Stimulated activated CD4-positive, alpha-beta T cell treated with anti-CD3 and anti-CD28 coated beads, Interleukin-2, amount 100 ng/mL, for 24 hours (primary cell): ENCODE results near the gene RAD51D.
"Not testable (repeated sequence)": the region's sequence is repeated elsewhere in the genome, so short reads cannot be mapped to it uniquely, and the experiment has no call there.

Experiments used
- DNase-seq, 2 donors: peaks; one replicate each; pipeline ENCODE4 v3.0.0-alpha.2; 2020

The RAD51D gene

DNA sequence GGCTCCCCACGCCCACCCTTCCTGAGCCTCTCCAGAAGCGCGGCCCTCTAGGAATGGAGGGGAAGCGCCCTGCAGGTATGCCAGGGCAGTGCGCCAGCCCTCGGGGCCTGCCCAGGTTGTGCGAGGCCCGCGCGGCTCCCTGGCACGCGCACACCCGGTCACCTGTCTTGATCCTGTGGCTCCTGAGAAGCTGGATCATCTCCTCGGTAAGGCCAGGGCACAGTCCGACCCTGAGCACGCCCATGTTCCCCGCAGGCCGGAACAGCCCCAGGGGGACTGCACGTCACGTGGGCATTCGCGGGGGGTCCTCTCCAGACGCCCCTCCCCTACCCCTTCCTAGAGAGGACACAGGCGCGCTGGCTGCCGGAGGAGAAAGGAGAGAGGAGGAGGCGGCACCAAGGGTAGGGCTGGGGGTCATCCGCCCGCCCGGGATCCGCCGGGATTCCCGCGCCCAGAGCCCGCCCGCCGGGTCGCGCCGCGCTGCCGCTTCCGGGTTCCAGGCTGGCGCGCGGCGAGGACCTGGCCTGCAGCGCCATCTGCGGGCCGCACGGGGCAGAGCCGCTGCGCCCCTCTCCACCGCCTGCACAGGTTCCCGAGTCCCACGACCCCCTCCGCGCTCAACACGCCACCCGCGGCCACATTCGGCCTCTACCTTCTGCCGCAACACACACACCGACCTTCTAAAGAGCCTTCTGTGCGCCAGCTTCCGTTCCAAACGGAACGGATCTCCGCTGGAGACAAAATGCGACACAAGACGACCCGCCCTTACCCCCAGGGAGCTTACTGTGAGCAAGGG, at the start of gene RAD51D:
Gene RAD51D (minus strand): TSS at position 491 of the 796 bp plus-strand sequence. CDS start 247 bp downstream, at position 244.
- peak; percentile 78 to 85 for DNase-seq

DNA sequence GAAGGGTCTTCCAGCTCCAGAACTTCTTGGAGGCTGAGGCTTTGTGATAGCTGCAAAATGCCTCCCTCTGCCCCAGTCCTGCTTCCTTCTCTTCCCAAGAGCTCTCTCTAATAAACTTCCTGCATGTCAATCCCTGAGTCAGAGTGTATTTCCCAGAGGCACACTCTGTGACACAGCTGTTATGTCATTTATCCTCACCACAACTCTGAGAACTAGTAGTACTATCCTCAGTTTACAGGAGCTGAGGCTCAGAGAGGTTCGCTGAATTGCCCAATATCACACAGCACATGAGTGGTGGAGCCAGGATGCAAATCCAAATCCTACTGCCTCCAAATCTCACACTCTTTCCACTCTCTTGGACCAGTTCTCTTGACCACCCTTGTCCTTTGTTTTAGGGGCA, 48.0 kb upstream of the RAD51D start:
- DNase-seq: no peak

DNA sequence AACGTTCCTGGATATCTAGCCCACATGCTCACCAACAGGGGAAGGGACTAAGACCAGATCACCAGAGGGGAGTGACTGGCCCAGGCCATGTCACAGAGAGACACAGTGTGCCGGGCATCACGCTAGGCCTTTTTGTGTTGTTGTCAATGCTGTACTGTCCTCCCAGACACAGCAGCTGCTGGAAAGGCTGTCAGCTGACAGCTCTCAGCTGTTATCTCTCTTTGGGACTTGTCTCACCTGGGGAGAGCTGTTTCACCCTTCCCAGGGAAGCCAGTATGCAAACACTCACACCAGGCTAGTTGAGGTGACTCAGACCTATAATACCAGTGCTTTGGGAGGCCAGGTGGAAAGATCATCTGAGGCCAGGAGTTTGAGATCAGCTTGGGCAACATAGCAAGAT, 47.4 kb upstream of the RAD51D start:
- DNase-seq: no peak

DNA sequence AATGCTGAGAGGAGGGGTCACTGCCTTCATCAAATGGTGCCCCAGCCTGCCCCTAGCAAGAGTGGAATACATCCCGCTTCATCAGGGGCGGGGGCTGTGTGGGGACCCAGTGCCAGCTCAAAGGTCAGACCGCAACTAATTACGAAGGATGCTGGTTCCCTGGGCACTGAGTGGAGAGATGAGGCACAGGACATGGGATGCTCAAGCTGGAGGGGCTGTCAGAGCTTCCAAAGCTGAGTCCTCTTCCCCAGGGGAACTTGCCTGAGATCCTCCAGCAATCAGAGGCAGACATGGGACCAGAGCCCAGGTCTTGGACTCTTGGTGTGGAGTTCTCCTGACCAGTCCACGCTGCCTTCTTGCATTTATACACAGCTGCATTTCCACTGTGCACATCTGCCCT, 46.9 kb upstream of the RAD51D start:
- DNase-seq: no peak

DNA sequence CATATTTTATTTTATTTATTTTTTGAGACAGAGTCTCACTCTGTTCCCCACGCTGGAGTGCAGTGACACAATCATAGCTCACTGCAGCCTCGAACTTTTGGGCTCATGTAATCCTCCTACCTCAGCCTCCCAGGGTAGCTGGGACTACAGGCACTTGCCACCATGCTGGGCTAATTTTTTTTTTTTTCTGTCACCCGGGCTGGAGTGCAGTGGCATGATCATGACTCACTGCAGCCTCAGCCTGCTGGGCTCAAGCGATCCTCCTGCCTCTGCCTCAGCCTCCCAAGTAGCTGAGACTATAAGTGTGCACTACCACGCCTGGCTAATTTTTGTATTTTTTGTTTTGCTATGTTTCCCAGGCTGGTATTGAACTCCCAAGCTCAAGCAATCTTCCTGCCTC, 45.1 kb upstream of the RAD51D start:
- DNase-seq: no peak

- DNase-seq: no peak
These were observed 44.2 kb upstream of the RAD51D start for GRCh38 chr17:35163886-35164285.

DNA sequence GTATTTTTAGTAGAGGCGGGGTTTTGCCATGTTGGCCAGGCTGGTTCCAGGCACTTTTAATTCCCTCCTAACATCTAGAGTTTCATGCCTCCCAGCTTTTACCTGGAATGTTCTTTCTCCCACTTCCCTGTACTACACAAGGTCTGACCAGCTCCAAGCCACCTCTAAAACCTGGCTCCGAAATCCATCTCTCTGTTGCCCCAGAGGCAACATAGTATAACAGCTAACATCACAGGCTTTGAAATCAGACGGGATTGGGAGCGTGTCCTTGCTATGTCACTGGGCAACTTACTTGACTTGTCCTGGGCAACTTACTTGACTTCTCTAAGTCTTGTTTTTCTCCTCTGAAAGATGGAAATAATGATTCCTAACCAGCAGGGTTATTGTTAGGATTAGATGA, 43.1 kb upstream of the RAD51D start:
- DNase-seq: no peak

DNA sequence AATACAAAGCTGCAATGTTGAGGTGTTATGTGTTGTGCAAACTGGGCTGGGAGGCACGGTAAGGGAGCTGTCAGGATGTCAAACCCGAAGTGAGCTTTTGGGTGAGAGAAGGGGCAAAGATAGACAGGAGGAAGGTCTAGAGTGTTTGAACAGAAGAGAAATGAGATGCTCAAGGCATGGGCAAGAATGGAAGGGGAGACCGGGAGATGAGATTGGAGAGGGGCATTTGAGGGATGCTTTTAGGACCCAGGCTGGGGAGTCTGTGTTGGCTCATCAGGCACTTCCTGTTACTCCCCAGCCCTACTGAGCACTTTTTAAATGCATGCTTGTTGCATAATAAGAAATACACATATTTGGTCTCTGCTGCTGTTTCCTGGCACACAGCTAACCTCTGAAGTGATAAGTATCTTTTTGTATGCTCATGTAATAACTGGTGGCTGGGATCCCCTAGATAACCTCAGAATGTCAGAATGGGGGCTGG, 41.7 kb upstream of the RAD51D start:
- no peak for DNase-seq

- DNase-seq: peak; percentile 35 to 43
These were observed 40.9 kb upstream of the RAD51D start for GRCh38 chr17:35160354-35161201.

DNA sequence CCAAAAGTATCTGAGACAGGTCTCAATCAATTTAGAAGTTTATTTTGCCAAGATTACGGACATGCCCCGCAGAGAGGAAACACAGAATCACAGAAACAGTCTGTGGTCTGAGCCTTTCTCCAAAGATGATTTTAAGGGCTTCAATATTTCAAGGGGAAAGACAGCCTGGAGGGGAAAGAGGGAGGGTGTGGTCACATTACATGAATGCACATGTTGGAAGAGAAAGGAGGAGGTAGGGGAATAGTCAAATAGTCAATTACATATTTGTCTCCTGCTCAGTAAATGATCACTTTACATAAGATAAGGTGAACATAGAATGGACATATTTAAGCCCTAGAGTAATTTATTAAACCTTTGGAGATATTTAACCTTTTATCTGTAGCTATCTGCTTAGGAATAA, 40.3 kb upstream of the RAD51D start:
- no peak for DNase-seq

GRCh38 chr17:35155246-35155645, 35.6 kb upstream of the RAD51D start:
- DNase-seq: no peak

DNA sequence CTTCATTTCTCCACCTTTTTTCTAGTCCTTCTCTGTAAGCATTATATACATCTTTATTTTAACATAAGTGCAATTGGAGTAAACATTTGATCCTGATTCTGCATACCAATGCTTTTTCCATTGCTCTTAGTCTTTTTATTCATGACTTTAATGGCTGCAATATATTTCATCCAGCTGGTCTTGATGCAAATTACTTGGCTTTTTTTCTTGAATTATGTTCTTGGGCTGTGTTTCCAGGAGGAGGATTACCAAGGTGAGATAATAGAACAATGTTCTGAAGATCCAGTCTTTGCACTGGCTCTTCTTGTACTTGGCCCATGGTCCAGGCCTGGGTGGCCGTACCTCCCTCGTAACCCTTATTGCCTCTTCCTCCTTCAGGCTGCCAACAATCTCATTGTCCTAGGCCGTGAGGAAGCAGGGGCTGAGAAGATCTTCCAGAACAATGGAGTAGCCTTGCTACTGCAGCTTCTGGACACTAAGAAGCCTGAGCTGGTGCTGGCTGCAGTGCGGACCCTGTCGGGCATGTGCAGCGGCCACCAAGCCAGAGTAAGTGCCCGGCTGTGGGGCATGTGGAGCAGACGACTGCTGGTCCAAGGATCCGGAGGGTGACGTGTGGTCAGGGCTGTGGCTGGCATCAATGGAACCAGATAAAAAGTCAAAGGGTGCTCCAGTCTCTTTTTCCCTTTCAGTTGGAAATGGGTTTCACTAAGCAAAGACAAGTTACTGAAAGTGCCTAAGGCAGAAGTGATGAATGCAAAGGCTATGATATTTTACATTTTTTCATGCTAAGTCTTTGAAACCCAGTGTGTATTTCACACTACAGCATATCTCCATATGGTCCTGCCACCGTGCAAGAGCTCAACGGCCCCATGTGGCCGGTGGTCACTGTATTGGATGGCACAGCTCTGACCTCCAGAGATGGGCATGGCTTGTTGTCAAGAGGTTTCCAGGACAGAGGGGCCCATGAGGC, 34.8 kb upstream of the RAD51D start:
- no peak for DNase-seq

DNA sequence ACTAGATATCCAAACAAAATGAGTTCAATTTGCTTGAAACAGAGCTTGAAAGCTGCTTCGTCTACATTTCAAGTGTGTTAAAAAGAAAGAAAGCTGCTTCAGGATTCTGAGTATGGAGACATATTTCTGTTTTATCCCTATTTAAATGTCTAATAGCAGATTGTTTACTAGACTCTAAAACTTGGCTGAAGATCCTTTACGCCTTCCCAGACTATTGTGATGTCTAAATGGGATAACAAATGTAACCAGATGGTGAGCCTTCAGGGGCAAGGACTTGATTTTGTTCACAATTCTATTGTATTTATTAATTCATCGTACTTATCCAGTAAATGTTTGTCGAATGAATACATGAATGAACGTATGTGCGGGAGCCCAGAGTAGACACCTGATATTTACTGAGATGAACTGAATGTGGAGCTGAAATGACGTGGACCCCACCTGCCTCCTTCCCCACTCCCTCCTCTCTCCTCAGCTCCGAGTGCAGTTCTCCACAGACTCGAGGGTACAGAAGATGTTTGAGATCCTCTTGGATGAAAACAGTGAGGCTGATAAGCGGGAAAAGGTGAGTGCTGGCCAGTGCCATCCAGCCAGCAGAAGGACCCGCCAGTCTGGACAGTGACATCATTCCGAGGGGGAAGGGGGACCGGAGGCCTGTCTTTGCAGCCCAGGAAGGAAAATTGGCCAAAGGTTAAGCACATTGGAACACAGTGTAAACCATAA, 32.9 kb upstream of the RAD51D start:
- DNase-seq: no peak

GRCh38 chr17:35151080-35151479, 31.4 kb upstream of the RAD51D start:
- DNase-seq: not testable (repeated sequence)

GRCh38 chr17:35149941-35150340, 30.3 kb upstream of the RAD51D start:
- no peak for DNase-seq

- DNase-seq: no peak
These were observed 28.5 kb upstream of the RAD51D start for GRCh38 chr17:35148144-35148543.

DNA sequence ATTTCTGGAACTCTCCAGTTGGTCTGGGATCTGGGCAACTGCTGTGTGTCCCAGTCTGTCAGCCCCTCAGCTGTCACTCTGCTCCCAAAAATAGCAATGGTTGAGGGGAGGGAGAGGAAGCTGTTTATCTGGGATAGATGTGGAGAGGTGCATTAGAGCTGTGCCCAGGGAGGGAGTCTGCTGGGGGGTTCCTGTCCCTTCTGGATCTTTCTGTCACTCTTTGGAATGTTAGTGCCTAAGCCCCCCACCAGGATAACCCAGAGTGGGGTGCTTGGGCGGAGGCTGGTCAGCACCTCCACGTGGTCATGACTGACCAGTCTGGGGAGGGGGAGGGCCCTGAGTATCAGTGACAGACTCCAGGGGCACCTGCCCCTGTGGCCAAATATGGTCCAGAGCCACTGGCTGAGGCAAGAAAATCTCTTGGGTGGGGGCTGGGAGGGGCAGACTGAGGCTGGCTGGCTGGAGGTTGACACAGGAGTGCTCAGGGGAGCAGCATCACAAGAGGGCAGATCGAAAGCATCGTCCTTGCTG, 27.8 kb upstream of the RAD51D start, which contains the start of gene UNC45B:
Gene UNC45B (plus strand): TSS at position 443 of the 531 bp plus-strand sequence. CDS start 447 bp downstream, outside the sequence.
- no peak for DNase-seq

- no peak for DNase-seq
These were observed 26.7 kb upstream of the RAD51D start for GRCh38 chr17:35146214-35146833.

GRCh38 chr17:35144840-35145239, 25.2 kb upstream of the RAD51D start:
- no peak for DNase-seq

- no peak for DNase-seq
These were observed 22.8 kb upstream of the RAD51D start for GRCh38 chr17:35142467-35142796.
